NB4 (cell line): ENCODE results near the gene SH3GL3.

Experiments used
- DNase-seq: peaks from one replicate; pipeline ENCODE4 v3.0.0; 2010; ENCODE audit warnings: low read depth
- H3K4me3 ChIP-seq: one replicate; pipeline ENCODE4 v1.5.1; 2011; ENCODE audit warnings: mild to moderate bottlenecking, low read depth, low read length, moderate library complexity
- CTCF ChIP-seq: IDR thresholded peaks from one replicate; pipeline ENCODE4 v1.5.1; 2012; ENCODE audit warnings: low read depth, low read length
- MAX ChIP-seq: IDR thresholded peaks from 2 replicates; pipeline ENCODE4 v1.6.1; 2011; ENCODE audit warnings: low read depth, low read length
- MYC ChIP-seq: IDR thresholded peaks from 2 replicates; pipeline ENCODE4 v1.6.1; 2011; ENCODE audit warnings: low read depth, low read length
- POLR2A ChIP-seq: IDR thresholded peaks from 2 replicates; pipeline ENCODE4 v1.6.1; 2011; ENCODE audit warnings: mild to moderate bottlenecking; ENCODE audit not compliant: insufficient read length; ENCODE audit errors: extremely low read depth

Gene SH3GL3

GRCh38 chr15:83533410-83533962 is 86.3 kb downstream of the SH3GL3 start:
- no peak for DNase-seq
- H3K4me3 ChIP-seq = no peak overlapping the region
- TF ChIP-seq MAX = no peak
- TF ChIP-seq CTCF = no peak
- no peak for TF ChIP-seq MYC
- TF ChIP-seq POLR2A = no peak

- TF ChIP-seq MYC (no peak), CTCF (no peak), MAX (no peak)
- no peak overlapping the region for H3K4me3 ChIP-seq
Observed at GRCh38 chr15:83537606-83538005, 90.5 kb downstream of the SH3GL3 start.

GRCh38 chr15:83538682-83539081 is 91.5 kb downstream of the SH3GL3 start:
- H3K4me3 ChIP-seq = no peak overlapping the region
- TF ChIP-seq MYC (no peak), CTCF (no peak), MAX (no peak), POLR2A (no peak)
- no peak for DNase-seq

More at GRCh38 chr15:83537606-83538005, 90.5 kb downstream of the SH3GL3 start:
- DNase-seq = no peak

GRCh38 chr15:83545804-83546511 is 98.8 kb downstream of the SH3GL3 start:
- DNase-seq = no peak
- no peak for TF ChIP-seq MAX
- no peak for TF ChIP-seq MYC
- TF ChIP-seq POLR2A = no peak
- TF ChIP-seq CTCF = no peak
- no peak overlapping the region for H3K4me3 ChIP-seq

- DNase-seq = no peak
- TF ChIP-seq POLR2A (no peak), CTCF (no peak), MYC (no peak), MAX (no peak)
- no peak overlapping the region for H3K4me3 ChIP-seq
Observed at GRCh38 chr15:83546512-83546888, 99.4 kb downstream of the SH3GL3 start.
